ENCODE data around the gene CHIC1.

GRCh38 chrX:73561801-73562200 lies 1.2 kb upstream of the CHIC1 start:
- TF ChIP-seq POLR2A (IDR thresholded peaks at IDR 0.05) (no peak), POLR2AphosphoS5 (IDR thresholded peaks at IDR 0.05) (no peak), CTCF (IDR thresholded peaks at IDR 0.05) (no peak), EP300 (IDR thresholded peaks at IDR 0.05) (no peak)

All from suprapubic skin (tissue), 4 donors.